ENCODE data around the gene DAP. TPM values are rescaled to one million over a fixed set of nuclear protein-coding genes. Genes with fewer than 3 reads are reported as not detected.

Gene DAP
- total and polyA plus RNA-seq, 7 donors: 25.7 to 131 (median 38.5) TPM

- Histone ChIP-seq H3K9me3 (no peaks in the 10 kb centered on the region), H3K27ac (no peak overlapping the region), H3K4me3 (no peak overlapping the region), H3K4me1 (no peaks in the 10 kb centered on the region), H3K36me3 (peaks cover 0 to 41% (median 18%) of the 10 kb centered on the region in 4 donors), H3K27me3 (no peaks in the 10 kb centered on the region)
- DNase-seq: no peak
- no peak for TF ChIP-seq POLR2A (IDR thresholded peaks at IDR 0.05)
- no peak for TF ChIP-seq POLR2AphosphoS5 (IDR thresholded peaks at IDR 0.05)
- no peak for TF ChIP-seq CTCF (IDR thresholded peaks at IDR 0.05)
- TF ChIP-seq EP300 (IDR thresholded peaks at IDR 0.05): no peak
- 89 to 95% methylated on average over 11 of the region's 11 CpGs for WGBS, 2 donors
- intact Hi-C loops (cut with DNase I): no loop called here
These were observed 76.5 kb downstream of the DAP start for GRCh38 chr5:10684303-10685086.

GRCh38 chr5:10682801-10683525, 78.1 kb downstream of the DAP start:
- Histone ChIP-seq H3K9me3 (no peaks in the 10 kb centered on the region), H3K4me3 (no peak overlapping the region), H3K36me3 (peaks cover 0 to 56% (median 24%) of the 10 kb centered on the region in 4 donors), H3K27ac (no peak overlapping the region), H3K27me3 (no peaks in the 10 kb centered on the region), H3K4me1 (no peaks in the 10 kb centered on the region)
- WGBS, 2 donors: 96% methylated on average over 16 of the region's 16 CpGs
- intact Hi-C loops (cut with DNase I): no loop called here
- TF ChIP-seq CTCF (IDR thresholded peaks at IDR 0.05) (no peak), POLR2AphosphoS5 (IDR thresholded peaks at IDR 0.05) (no peak), POLR2A (IDR thresholded peaks at IDR 0.05) (no peak), EP300 (IDR thresholded peaks at IDR 0.05) (no peak)
- DNase-seq: no peak

GRCh38 chr5:10681731-10682679, 79.0 kb downstream of the DAP start:
- H3K4me1 ChIP-seq: no peaks in the 10 kb centered on the region
- no peak overlapping the region for H3K27ac ChIP-seq
- no peaks in the 10 kb centered on the region for H3K9me3 ChIP-seq
- peaks cover 0 to 61% (median 24%) of the 10 kb centered on the region in 4 donors for H3K36me3 ChIP-seq
- DNase-seq: no peak
- no peaks in the 10 kb centered on the region for H3K27me3 ChIP-seq
- WGBS, 2 donors: 80 to 92% methylated on average over 22 of the region's 22 CpGs
- no peak overlapping the region for H3K4me3 ChIP-seq
- TF ChIP-seq POLR2AphosphoS5 (IDR thresholded peaks at IDR 0.05): no peak
- TF ChIP-seq CTCF (IDR thresholded peaks at IDR 0.05): no peak
- TF ChIP-seq EP300 (IDR thresholded peaks at IDR 0.05): no peak
- no peak for TF ChIP-seq POLR2A (IDR thresholded peaks at IDR 0.05)
- intact Hi-C loops (cut with DNase I): no loop called here

GRCh38 chr5:10680876-10681481, 80.1 kb downstream of the DAP start:
- H3K9me3 ChIP-seq: no peaks in the 10 kb centered on the region
- DNase-seq: no peak
- 95 to 97% methylated on average over 16 to 17 of the region's 17 CpGs for WGBS, 2 donors
- H3K4me1 ChIP-seq: no peaks in the 10 kb centered on the region
- no peak overlapping the region for H3K27ac ChIP-seq
- H3K4me3 ChIP-seq: no peak overlapping the region
- intact Hi-C loops (cut with DNase I): no loop called here
- TF ChIP-seq POLR2A (IDR thresholded peaks at IDR 0.05) (no peak), POLR2AphosphoS5 (IDR thresholded peaks at IDR 0.05) (no peak), CTCF (IDR thresholded peaks at IDR 0.05) (no peak), EP300 (IDR thresholded peaks at IDR 0.05) (no peak)
- peaks cover 0 to 61% (median 24%) of the 10 kb centered on the region in 4 donors for H3K36me3 ChIP-seq
- H3K27me3 ChIP-seq: no peaks in the 10 kb centered on the region
